Tibial nerve (tissue), 4 donors: Measurements from ENCODE around the gene DCDC1.

Experiments
- CTCF ChIP-seq, 5 experiments: fragments of 200-600 bp in 3 of 5; fragments of 450-650 bp in 2 of 5; sonication (generic) in 3 of 5; IDR thresholded peaks; one replicate each; pipeline ENCODE4 v1.5.1; 2016 to 2019; ENCODE audit warnings: antibody characterized with exemption in 5 of 5, mild to moderate bottlenecking in 3 of 5, moderate library complexity in 2 of 5
- EP300 ChIP-seq, 2 donors: sonication (generic); formaldehyde crosslinking; IDR thresholded peaks; one replicate each; pipeline ENCODE4 v1.6.1; 2017; ENCODE audit warnings: antibody characterized with exemption in 2 of 2, mild to moderate bottlenecking in 1 of 2
- POLR2A ChIP-seq, 2 donors: fragments of 450-650 bp; IDR thresholded peaks; one replicate each; pipeline ENCODE4 v1.6.1; 2017; ENCODE audit warnings: antibody characterized with exemption in 2 of 2, mild to moderate bottlenecking in 2 of 2, moderate library complexity in 2 of 2

GRCh38 chr11:30859669-30860068 lies 509.9 kb downstream of the DCDC1 start:
- TF ChIP-seq CTCF (IDR thresholded peaks at IDR 0.05) (no peak), POLR2A (IDR thresholded peaks at IDR 0.05) (no peak), EP300 (IDR thresholded peaks at IDR 0.05) (no peak)
